ENCODE data around the gene DNAH8. TPM values are rescaled to one million over a fixed set of nuclear protein-coding genes. Genes with fewer than 3 reads are reported as not detected.

DNAH8 gene
- total RNA-seq, 1 experiment from 2014 or later: 0.05 TPM

- Mint-ChIP-seq H3K27me3 (ENCODE audit: unreplicated experiment) (no peaks in the 10 kb centered on the region), H3K27ac (ENCODE audit: unreplicated experiment) (no peak overlapping the region), H3K4me3 (ENCODE audit: low read depth, unreplicated experiment) (no peak overlapping the region), H3K4me1 (ENCODE audit: low read depth, unreplicated experiment) (peaks cover 20% of the 10 kb centered on the region), H3K9me3 (ENCODE audit: low read depth, unreplicated experiment) (no peaks in the 10 kb centered on the region), H3K36me3 (ENCODE audit: insufficient read depth, unreplicated experiment) (peaks cover 11% of the 10 kb centered on the region)
- intact Hi-C loops (cut with micrococcal nuclease; ENCODE audit: unreplicated experiment): no loop called here
- no peak for TF ChIP-seq CTCF (IDR thresholded peaks at IDR 0.05; ENCODE audit: unreplicated experiment)
- peak; percentile 40 for DNase-seq
- no TSS peak for BruUV-seq (replicated peaks)
- CTCF ChIA-PET: interaction anchor here (1.0 kb wide), 1 partner anchor 22 kb away, joined by 4 read pairs; no protein-coding TSS in a partner anchor
Observed at GRCh38 chr6:38750968-38751615, 36.0 kb downstream of the DNAH8 start.

GRCh38 chr6:38753707-38754106 lies 38.6 kb downstream of the DNAH8 start:
- Mint-ChIP-seq H3K36me3 (ENCODE audit: insufficient read depth, unreplicated experiment) (peaks cover 11% of the 10 kb centered on the region), H3K4me3 (ENCODE audit: low read depth, unreplicated experiment) (no peak overlapping the region), H3K27me3 (ENCODE audit: unreplicated experiment) (no peaks in the 10 kb centered on the region), H3K27ac (ENCODE audit: unreplicated experiment) (no peak overlapping the region), H3K4me1 (ENCODE audit: low read depth, unreplicated experiment) (peaks cover 24% of the 10 kb centered on the region), H3K9me3 (ENCODE audit: low read depth, unreplicated experiment) (no peaks in the 10 kb centered on the region)
- no TSS peak for BruUV-seq (replicated peaks)
- no peak for TF ChIP-seq CTCF (IDR thresholded peaks at IDR 0.05; ENCODE audit: unreplicated experiment)
- intact Hi-C loops (cut with micrococcal nuclease; ENCODE audit: unreplicated experiment): no loop called here
- CTCF ChIA-PET: interaction anchor here (1.1 to 2.0 kb wide), 2 partner anchors 19 to 20 kb away, joined by 3 to 5 read pairs; no protein-coding TSS in a partner anchor
- no peak for DNase-seq

- intact Hi-C loops (cut with micrococcal nuclease; ENCODE audit: unreplicated experiment): no loop called here
- Mint-ChIP-seq H3K27ac (ENCODE audit: unreplicated experiment) (peak overlapping the region; percentile 97), H3K4me3 (ENCODE audit: low read depth, unreplicated experiment) (peak overlapping the region; percentile 38), H3K4me1 (ENCODE audit: low read depth, unreplicated experiment) (peaks cover 35% of the 10 kb centered on the region), H3K9me3 (ENCODE audit: low read depth, unreplicated experiment) (no peaks in the 10 kb centered on the region), H3K36me3 (ENCODE audit: insufficient read depth, unreplicated experiment) (peaks cover 11% of the 10 kb centered on the region), H3K27me3 (ENCODE audit: unreplicated experiment) (no peaks in the 10 kb centered on the region)
- no peak for TF ChIP-seq CTCF (IDR thresholded peaks at IDR 0.05; ENCODE audit: unreplicated experiment)
- CTCF ChIA-PET: interaction anchor here (0.5 kb wide), 1 partner anchor 241 kb away, joined by 3 read pairs; no protein-coding TSS in a partner anchor
- peak; percentile 7 for DNase-seq
- BruUV-seq (replicated peaks): no TSS peak
Observed at GRCh38 chr6:38755207-38755606, 40.1 kb downstream of the DNAH8 start.

GRCh38 chr6:38755874-38756273 lies 40.8 kb downstream of the DNAH8 start:
- peaks cover 35% of the 10 kb centered on the region for H3K4me1 Mint-ChIP-seq (ENCODE audit: low read depth, unreplicated experiment)
- intact Hi-C loops (cut with micrococcal nuclease; ENCODE audit: unreplicated experiment): no loop called here
- no peaks in the 10 kb centered on the region for H3K27me3 Mint-ChIP-seq (ENCODE audit: unreplicated experiment)
- CTCF ChIA-PET: interaction anchor here (0.5 kb wide), 1 partner anchor 242 kb away, joined by 3 read pairs; no protein-coding TSS in a partner anchor
- H3K9me3 Mint-ChIP-seq (ENCODE audit: low read depth, unreplicated experiment): peaks cover 4% of the 10 kb centered on the region
- no peak for TF ChIP-seq CTCF (IDR thresholded peaks at IDR 0.05; ENCODE audit: unreplicated experiment)
- no peak for DNase-seq
- BruUV-seq (replicated peaks): no TSS peak
- peak overlapping the region; percentile 22 for H3K4me3 Mint-ChIP-seq (ENCODE audit: low read depth, unreplicated experiment)
- H3K27ac Mint-ChIP-seq (ENCODE audit: unreplicated experiment): peak overlapping the region; percentile 97
- peaks cover 11% of the 10 kb centered on the region for H3K36me3 Mint-ChIP-seq (ENCODE audit: insufficient read depth, unreplicated experiment)
